HepG2 (cell line): ENCODE results near the gene NTM. TPM values are rescaled to one million over a fixed set of nuclear protein-coding genes. Genes with fewer than 3 reads are reported as not detected.

Experiments used
- ATAC-seq: fragments of 200-7000 bp; cut with Tn5 transposase; 3 replicates; pipeline ENCODE4 v1.9.1; 2020; ENCODE audit warnings: mild to moderate bottlenecking, moderate library complexity
- BruUV-seq: library from RNA; stranded (reverse); fragments of 400-500 nt; replicated peaks from 2 replicates; lab custom pipeline; 2021; lab: Mats Ljungman, UMichigan
- CTCF ChIA-PET: fragments of 300-600 bp; formaldehyde crosslinking; extraction: SDS; loops from one replicate; lab custom pipeline; 2021; ENCODE audit warnings: low total read pairs, inconsistent platforms, low intra/inter-chr PET ratio; lab: Yijun Ruan, JAX
- POLR2A ChIA-PET: fragments of 350-600 bp; sonication (Branson Sonifier 250); formaldehyde crosslinking; loops from one replicate; lab custom pipeline; 2020; ENCODE audit warnings: antibody characterized with exemption, inconsistent platforms; lab: Yijun Ruan, JAX
- DNase-seq: peaks from one replicate; pipeline ENCODE4 v3.0.0-alpha.2; 2015; ENCODE audit warnings: low spot score
- FAIRE-seq: peaks from 3 replicates; lab custom pipeline; 2011; peaks lifted over from hg19 to GRCh38; lab: Jason Lieb, UNC
- H2AFZ ChIP-seq: one replicate; pipeline ENCODE4 v1.6.1; 2011; ENCODE audit warnings: low read length, inconsistent platforms
- H3K27ac ChIP-seq: fragments of 300-600 bp; 3 replicates; pipeline ENCODE4 v1.8.0; 2011; ENCODE audit warnings: mixed run types, mild to moderate bottlenecking, mixed read lengths, low read length, inconsistent platforms; ENCODE audit not compliant: insufficient read depth; ENCODE audit errors: extremely low read length
- H3K27me3 ChIP-seq, 2 experiments: fragments of 200-600 bp in 1 of 2; 2 replicates in 1 of 2; 3 replicates in 1 of 2; pipeline versions ENCODE4 v1.6.0 to v1.8.0; 2011; ENCODE audit warnings: low read length in 2 of 2, mild to moderate bottlenecking in 2 of 2, moderate library complexity in 2 of 2, inconsistent platforms in 1 of 2; ENCODE audit not compliant: insufficient read depth in 2 of 2, control insufficient read depth in 1 of 2
- H3K36me3 ChIP-seq, 2 experiments: fragments of 200-600 bp in 1 of 2; replicated peaks in 1 of 2; 2 replicates in 1 of 2; 3 replicates in 1 of 2; pipeline versions ENCODE4 v1.5.1 to v1.8.0; 2011; ENCODE audit warnings: low read length in 2 of 2, inconsistent platforms in 1 of 2; ENCODE audit not compliant: insufficient read depth in 2 of 2, control insufficient read depth in 1 of 2
- H3K4me1 ChIP-seq: 2 replicates; pipeline ENCODE4 v1.5.1; 2012; ENCODE audit warnings: low read length, inconsistent platforms; ENCODE audit not compliant: insufficient read depth
- H3K4me2 ChIP-seq: 2 replicates; pipeline ENCODE4 v1.6.0; 2011; ENCODE audit warnings: low read depth, low read length, inconsistent platforms
- H3K4me3 ChIP-seq, 3 experiments: fragments of 200-600 bp in 1 of 3; sonication (generic), shearing (Covaris generic) in 1 of 3; replicated peaks in 1 of 3; 2 replicates each; pipeline ENCODE4 v1.5.1; 2011 to 2016; ENCODE audit warnings: low read length in 3 of 3, inconsistent platforms in 2 of 3, low read depth in 2 of 3, mild to moderate bottlenecking in 2 of 3, control low read depth in 1 of 3, mixed read lengths in 1 of 3; ENCODE audit not compliant: insufficient read depth in 1 of 3
- H3K79me2 ChIP-seq: one replicate; pipeline ENCODE4 v1.6.1; 2011; ENCODE audit warnings: low read length, inconsistent platforms; ENCODE audit not compliant: insufficient read depth
- H3K9ac ChIP-seq: 2 replicates; pipeline ENCODE4 v1.6.0; 2011; ENCODE audit warnings: mild to moderate bottlenecking, low read depth, low read length, inconsistent platforms; ENCODE audit not compliant: insufficient read depth
- H3K9me3 ChIP-seq: 2 replicates; pipeline ENCODE4 v1.5.1; 2012; ENCODE audit warnings: mild to moderate bottlenecking, low read length
- H4K20me1 ChIP-seq: 2 replicates; pipeline ENCODE4 v1.6.0; 2011; ENCODE audit warnings: inconsistent platforms, mild to moderate bottlenecking, low read length, moderate library complexity; ENCODE audit not compliant: insufficient read depth
- CTCF ChIP-seq: sonication (generic); formaldehyde crosslinking; IDR thresholded peaks from 2 replicates; pipeline ENCODE4 v1.5.0; 2020; ENCODE audit warnings: mild to moderate bottlenecking, missing genetic modification reagents, moderate library complexity
- NCOA2 ChIP-seq: sonication (generic); formaldehyde crosslinking; IDR thresholded peaks from 2 replicates; pipeline ENCODE4 v1.8.0; 2022; ENCODE audit warnings: inconsistent platforms
- NR2C2 ChIP-seq: sonication (generic); formaldehyde crosslinking; IDR thresholded peaks from 2 replicates; pipeline ENCODE4 v1.4.0; 2020; ENCODE audit warnings: missing genetic modification reagents, mild to moderate bottlenecking, moderate library complexity, borderline replicate concordance
- SP1 ChIP-seq, 2 experiments: fragments of 450-650 bp in 1 of 2; sonication (generic) in 1 of 2; formaldehyde crosslinking in 1 of 2; IDR thresholded peaks; 2 replicates each; pipeline versions ENCODE4 v1.4.0 to v1.6.1; 2016 to 2020; ENCODE audit warnings: missing genetic modification reagents in 1 of 2
- ZNF12 ChIP-seq: sonication (generic); formaldehyde crosslinking; IDR thresholded peaks from 2 replicates; pipeline ENCODE4 v1.5.0; 2020; ENCODE audit warnings: missing genetic modification reagents
- WGBS: methylation state at CpG from one replicate; pipeline ENCODE4 v1.1.6; 2017; ENCODE audit warnings: low lambda C conversion rate; 5-methylcytosine and 5-hydroxymethylcytosine counted together
- in situ Hi-C: cut with HindIII; loops from 2 replicates; pipeline ENCODE4 v1.10.0; 2017; ENCODE audit warnings: low pct_unique_long_range_greater_than_20kb; ENCODE audit not compliant: extremely low pct_ligation_motif_present
- intact Hi-C: fragments of 100-400 bp; cut with micrococcal nuclease; formaldehyde crosslinking; loops from one replicate; pipeline ENCODE4 v1.10.0; 2022; ENCODE audit not compliant: unreplicated experiment
- polyA plus RNA-seq, 8 experiments: library from polyadenylated mRNA; depleted of rRNA in 3 of 8; stranded (reverse) in 7 of 8; unstranded in 1 of 8; fragments of >200 nt; fragmentation: Illumina TruSeq in 4 of 8; extraction: Trizol in 4 of 8; gene quantifications; 2 replicates each; pipeline versions ENCODE4 v1.2.1 to v1.2.3, GENCODE V29; 2011 to 2016; ENCODE audit warnings: low read depth in 4 of 8, missing spikeins in 1 of 8, mixed read lengths in 1 of 8; ENCODE audit not compliant: insufficient read depth in 1 of 8
- total RNA-seq, 5 experiments: library from RNA; depleted of rRNA; stranded (reverse); fragments of >200 nt; fragmentation: Illumina TruSeq; extraction: Trizol; gene quantifications; 2 replicates each; pipeline ENCODE4 v1.2.3, GENCODE V29; 2016; ENCODE audit warnings: low read depth in 1 of 5

The NTM gene
- total and polyA plus RNA-seq, 2 of the 13 experiments (the other 11 are each of a cell fraction or from before 2014, with no cell fraction given): not detected

GRCh38 chr11:132298357-132298756 is 927.9 kb downstream of the NTM start:
- no peak for TF ChIP-seq NR2C2
- no peak for TF ChIP-seq NCOA2
- Histone ChIP-seq H3K4me1 (no peaks in the 10 kb centered on the region), H3K79me2 (no peaks in the 10 kb centered on the region), H3K4me2 (no peak overlapping the region), H3K9me3 (no peaks in the 10 kb centered on the region), H2AFZ (no peak overlapping the region), H4K20me1 (no peaks in the 10 kb centered on the region), H3K4me3 (no peak overlapping the region), H3K27ac (no peak overlapping the region), H3K9ac (no peak overlapping the region), H3K27me3 (no peaks in the 10 kb centered on the region), H3K36me3 (no peaks in the 10 kb centered on the region)
- POLR2A ChIA-PET: no interaction called here
- DNase-seq: no peak
- WGBS: 39% methylated on average over 4 of the region's 4 CpGs
- in situ Hi-C loops: no loop called here
- no peak for ATAC-seq
- no TSS peak for BruUV-seq
- no peak for FAIRE-seq
- CTCF ChIA-PET: no interaction called here
- intact Hi-C loops: no loop called here

DNA sequence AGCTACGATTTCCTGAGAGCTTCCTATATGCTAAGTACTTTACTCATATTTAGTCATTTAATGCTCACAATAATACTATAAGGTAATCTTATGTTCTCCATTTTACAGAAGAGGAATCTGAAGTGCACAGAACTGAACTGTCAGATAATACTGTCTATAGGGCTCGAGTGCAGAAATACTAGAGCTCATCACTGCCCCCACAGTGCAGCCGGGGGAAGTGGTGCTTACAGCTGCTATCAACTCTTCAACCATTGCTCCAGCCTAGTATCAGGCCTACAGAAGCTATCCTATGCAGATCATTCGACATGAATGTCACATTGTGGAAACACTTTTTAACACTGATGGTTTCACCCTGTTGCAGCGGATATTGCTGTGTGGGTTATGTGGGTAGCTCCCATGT is 929.9 kb downstream of the NTM start:
- Histone ChIP-seq H3K79me2 (no peaks in the 10 kb centered on the region), H3K4me3 (no peak overlapping the region), H3K27ac (no peak overlapping the region), H3K9me3 (no peaks in the 10 kb centered on the region), H3K36me3 (no peaks in the 10 kb centered on the region), H3K9ac (no peak overlapping the region), H2AFZ (no peak overlapping the region), H4K20me1 (no peaks in the 10 kb centered on the region), H3K4me1 (no peaks in the 10 kb centered on the region), H3K4me2 (no peak overlapping the region), H3K27me3 (no peaks in the 10 kb centered on the region)
- peak; percentile 79 for ATAC-seq
- WGBS: 8% methylated on average over 4 of the region's 5 CpGs
- ChIA-PET POLR2A (no interaction called here), CTCF (no interaction called here)
- DNase-seq: no peak
- BruUV-seq: no TSS peak
- FAIRE-seq: no peak
- TF ChIP-seq CTCF (CRISPR knock-in tag): 0 out of 2 replicates have a peak, but pooled peaks have one; percentile 5
- no peak for TF ChIP-seq SP1 (IDR thresholded peaks at IDR 0.05)
- no peak for TF ChIP-seq SP1 (CRISPR knock-in tag; IDR thresholded peaks at IDR 0.05)
- TF ChIP-seq ZNF12 (CRISPR knock-in tag): no peak
- intact Hi-C loops: no loop called here
- in situ Hi-C loops: no loop called here
